Fibroblast of pulmonary artery (primary cell): ENCODE data around the gene RAPGEF2.

Source experiments
- DNase-seq: peaks from one replicate; pipeline ENCODE4 v3.0.0-alpha.2; 2010; ENCODE audit warnings: low read depth
- H3K4me3 ChIP-seq: replicated peaks from 2 replicates; pipeline ENCODE4 v1.5.1; 2011; ENCODE audit warnings: low read depth, mild to moderate bottlenecking, control low read depth, low read length, moderate library complexity
- TF ChIP-seq, protein P1 (sequence below): IDR thresholded peaks from 2 replicates; pipeline ENCODE4 v1.5.1; 2011; ENCODE audit warnings: mild to moderate bottlenecking, control low read depth, low read length, inconsistent platforms; ENCODE audit errors: missing control alignments

Gene RAPGEF2

GRCh38 chr4:159163521-159163920 lies 60.6 kb downstream of the RAPGEF2 start:
- DNase-seq = no peak
- H3K4me3 ChIP-seq = no peak overlapping the region
- TF ChIP-seq, protein P1, sequence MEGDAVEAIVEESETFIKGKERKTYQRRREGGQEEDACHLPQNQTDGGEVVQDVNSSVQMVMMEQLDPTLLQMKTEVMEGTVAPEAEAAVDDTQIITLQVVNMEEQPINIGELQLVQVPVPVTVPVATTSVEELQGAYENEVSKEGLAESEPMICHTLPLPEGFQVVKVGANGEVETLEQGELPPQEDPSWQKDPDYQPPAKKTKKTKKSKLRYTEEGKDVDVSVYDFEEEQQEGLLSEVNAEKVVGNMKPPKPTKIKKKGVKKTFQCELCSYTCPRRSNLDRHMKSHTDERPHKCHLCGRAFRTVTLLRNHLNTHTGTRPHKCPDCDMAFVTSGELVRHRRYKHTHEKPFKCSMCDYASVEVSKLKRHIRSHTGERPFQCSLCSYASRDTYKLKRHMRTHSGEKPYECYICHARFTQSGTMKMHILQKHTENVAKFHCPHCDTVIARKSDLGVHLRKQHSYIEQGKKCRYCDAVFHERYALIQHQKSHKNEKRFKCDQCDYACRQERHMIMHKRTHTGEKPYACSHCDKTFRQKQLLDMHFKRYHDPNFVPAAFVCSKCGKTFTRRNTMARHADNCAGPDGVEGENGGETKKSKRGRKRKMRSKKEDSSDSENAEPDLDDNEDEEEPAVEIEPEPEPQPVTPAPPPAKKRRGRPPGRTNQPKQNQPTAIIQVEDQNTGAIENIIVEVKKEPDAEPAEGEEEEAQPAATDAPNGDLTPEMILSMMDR = no peak

DNA sequence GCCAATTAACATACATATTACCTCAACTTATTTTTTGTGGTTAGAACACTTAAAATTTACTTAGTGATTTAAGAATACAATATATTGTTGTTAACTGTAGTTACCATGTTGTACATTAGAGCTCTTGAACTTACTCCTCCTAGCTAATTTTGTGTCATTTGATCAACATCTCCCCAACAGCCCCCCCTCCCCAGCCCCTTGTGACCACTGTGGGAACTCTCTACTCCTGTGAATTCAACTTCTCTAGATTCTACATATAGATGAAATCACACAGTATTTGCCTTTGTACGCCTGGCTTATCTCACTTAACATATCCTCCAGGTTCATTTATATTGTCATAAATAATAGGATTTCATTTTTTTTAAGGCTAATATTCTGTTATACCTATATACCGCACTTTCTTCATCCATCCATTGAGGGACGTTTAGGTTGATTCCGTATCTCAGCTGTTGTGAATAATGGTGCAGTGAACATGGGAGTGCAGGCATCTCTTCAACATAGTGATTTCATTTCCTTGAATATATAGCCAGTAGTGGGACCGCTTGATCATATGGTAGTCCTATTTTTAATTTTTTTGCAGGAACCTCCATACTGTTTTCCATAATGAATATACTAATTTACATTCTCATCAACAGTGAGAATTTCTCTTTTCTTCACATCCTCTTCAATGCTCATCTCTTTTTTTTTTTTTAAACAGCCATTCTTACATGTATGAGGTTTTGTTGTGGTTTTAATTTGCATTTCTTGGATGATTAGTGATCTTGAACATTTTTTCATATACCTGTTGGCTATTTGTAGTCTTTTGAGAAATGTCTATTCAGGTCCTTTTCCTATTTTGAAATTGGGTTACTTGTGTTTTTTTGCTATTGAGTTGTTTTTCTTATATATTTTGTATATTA lies 66.8 kb downstream of the RAPGEF2 start:
- no peak for DNase-seq
- H3K4me3 ChIP-seq = no peak overlapping the region
- TF ChIP-seq, protein P1 = no peak

DNA sequence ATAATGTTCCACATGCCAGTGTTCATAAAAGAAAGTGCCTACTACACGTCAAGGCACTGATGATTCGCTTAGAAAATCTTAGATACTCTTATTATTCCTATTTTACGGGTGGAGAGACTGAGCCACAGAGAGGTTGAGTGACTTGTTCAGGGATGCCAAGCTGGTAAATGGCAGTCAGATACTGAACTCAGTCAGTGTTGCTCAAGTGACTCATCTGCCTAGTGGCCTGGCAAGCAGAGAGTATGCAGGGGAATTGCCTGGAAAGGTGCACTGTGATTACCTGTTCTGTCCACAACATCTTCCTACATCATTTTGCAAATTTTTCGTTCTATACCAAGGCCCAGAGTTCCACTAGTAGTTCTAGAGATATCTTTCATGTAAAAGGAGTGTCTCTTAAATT lies 68.4 kb downstream of the RAPGEF2 start:
- DNase-seq = no peak
- TF ChIP-seq, protein P1 = no peak
- H3K4me3 ChIP-seq = no peak overlapping the region

- H3K4me3 ChIP-seq = no peak overlapping the region
- no peak for DNase-seq
- TF ChIP-seq, protein P1 = no peak
Measured at GRCh38 chr4:159173886-159174285, 71.0 kb downstream of the RAPGEF2 start.

DNA sequence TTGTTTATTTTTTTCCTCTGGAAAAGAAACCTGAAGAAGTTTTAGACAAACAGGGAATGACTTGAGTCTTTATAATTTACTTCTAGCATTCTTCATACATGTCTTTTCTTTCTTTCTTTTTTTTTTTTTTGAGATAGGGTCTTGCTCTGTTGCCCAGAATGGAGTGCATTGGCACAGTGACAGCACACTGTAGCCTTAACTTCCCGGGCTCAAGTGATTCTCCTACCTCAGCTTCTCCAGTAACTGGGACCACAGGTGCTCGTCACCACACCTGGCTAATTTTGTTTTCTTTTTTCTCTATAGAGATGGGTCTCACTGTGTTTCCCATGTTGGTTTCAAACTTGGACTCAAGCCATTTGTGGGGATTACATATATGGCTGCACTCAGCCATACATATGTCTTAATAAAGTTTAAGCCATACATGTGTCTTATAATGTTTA lies 71.8 kb downstream of the RAPGEF2 start:
- H3K4me3 ChIP-seq = no peak overlapping the region
- TF ChIP-seq, protein P1 = no peak
- DNase-seq = no peak

- TF ChIP-seq, protein P1 = peak; percentile 72
- H3K4me3 ChIP-seq = peak overlapping the region; percentile 42
- peak; percentile 92 for DNase-seq
Measured at GRCh38 chr4:159175085-159175988, 72.5 kb downstream of the RAPGEF2 start.
